Peyer's patch (tissue), 4 donors: ENCODE results near the gene ADCY9.

Experiments used
- POLR2A ChIP-seq, 2 donors: fragments of 450-650 bp; IDR thresholded peaks; one replicate each; pipeline ENCODE4 v1.5.1; 2017; ENCODE audit warnings: antibody characterized with exemption in 2 of 2, mild to moderate bottlenecking in 2 of 2, moderate library complexity in 2 of 2
- TF ChIP-seq, protein P1 (sequence below), 6 experiments: fragments of 450-650 bp in 4 of 6; fragments of 200-600 bp in 2 of 6; sonication (generic) in 1 of 6; IDR thresholded peaks; one replicate each; pipeline ENCODE4 v1.5.1; 2017 to 2019; ENCODE audit warnings: antibody characterized with exemption in 6 of 6, mild to moderate bottlenecking in 3 of 6, moderate library complexity in 1 of 6

- TF ChIP-seq, protein P1, sequence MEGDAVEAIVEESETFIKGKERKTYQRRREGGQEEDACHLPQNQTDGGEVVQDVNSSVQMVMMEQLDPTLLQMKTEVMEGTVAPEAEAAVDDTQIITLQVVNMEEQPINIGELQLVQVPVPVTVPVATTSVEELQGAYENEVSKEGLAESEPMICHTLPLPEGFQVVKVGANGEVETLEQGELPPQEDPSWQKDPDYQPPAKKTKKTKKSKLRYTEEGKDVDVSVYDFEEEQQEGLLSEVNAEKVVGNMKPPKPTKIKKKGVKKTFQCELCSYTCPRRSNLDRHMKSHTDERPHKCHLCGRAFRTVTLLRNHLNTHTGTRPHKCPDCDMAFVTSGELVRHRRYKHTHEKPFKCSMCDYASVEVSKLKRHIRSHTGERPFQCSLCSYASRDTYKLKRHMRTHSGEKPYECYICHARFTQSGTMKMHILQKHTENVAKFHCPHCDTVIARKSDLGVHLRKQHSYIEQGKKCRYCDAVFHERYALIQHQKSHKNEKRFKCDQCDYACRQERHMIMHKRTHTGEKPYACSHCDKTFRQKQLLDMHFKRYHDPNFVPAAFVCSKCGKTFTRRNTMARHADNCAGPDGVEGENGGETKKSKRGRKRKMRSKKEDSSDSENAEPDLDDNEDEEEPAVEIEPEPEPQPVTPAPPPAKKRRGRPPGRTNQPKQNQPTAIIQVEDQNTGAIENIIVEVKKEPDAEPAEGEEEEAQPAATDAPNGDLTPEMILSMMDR (IDR thresholded peaks at IDR 0.05) = no peak
- TF ChIP-seq POLR2A (IDR thresholded peaks at IDR 0.05) = no peak
These were observed 109.7 kb downstream of the ADCY9 start for GRCh38 chr16:4006397-4006999.
